ENCODE results near the gene CELSR2.

CELSR2 gene

DNA sequence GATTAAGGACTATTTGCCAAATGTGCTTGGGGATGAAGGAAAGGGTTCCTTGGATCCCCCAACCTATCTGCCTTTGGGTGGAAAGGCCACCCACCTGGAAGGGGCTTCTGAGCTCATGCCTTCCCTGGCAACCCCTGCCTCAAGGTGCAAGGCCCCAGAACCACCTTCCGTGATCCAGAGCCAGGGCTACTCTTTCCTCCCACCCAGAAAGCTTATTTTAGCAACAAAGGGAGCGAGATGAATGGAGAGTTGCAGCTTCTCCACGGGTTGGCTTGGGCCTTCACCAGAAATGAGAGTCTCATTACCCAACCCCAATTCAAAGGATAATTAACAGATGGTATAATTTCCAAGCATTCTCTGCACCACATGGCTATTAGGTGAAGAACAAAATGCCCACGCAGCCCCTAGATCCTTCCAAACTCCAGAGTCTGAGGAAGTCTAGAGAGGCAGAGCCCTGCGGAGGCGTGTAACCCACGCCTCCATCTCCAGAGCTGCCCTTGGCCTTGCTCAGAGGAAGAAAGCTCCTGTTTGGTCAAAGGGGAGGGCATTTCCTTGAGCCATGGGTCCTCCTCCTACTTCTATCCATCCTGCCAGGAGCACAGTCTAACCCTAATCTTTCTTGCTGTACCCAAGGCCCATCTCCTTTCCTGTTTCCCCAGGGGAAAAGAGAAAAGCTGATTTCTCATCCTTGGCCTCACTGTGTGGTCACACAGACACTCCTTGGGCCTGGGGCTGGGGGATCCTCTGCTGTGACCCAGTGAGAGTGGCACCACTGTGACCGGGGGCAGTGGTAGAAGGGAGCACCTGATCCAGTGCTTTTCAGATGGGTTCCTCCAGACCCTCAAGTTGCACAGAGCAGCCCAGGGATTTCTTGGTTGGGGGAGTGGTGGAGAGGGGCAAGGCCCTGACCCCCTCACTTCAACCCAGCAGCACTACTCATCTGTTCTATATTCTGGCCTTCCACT is 1.7 kb upstream of the CELSR2 start:
- H3K4me3 ChIP-seq (ENCODE audit: low read depth, low read length) = no peak overlapping the region
- TF ChIP-seq CTCF (IDR thresholded peaks at IDR 0.05; ENCODE audit: low read depth, low read length) = no peak

GRCh38 chr1:109248444-109248796 is 919 bp upstream of the CELSR2 start:
- no peak for TF ChIP-seq CTCF (IDR thresholded peaks at IDR 0.05; ENCODE audit: low read depth, low read length)
- no peak overlapping the region for H3K4me3 ChIP-seq (ENCODE audit: low read depth, low read length)

DNA sequence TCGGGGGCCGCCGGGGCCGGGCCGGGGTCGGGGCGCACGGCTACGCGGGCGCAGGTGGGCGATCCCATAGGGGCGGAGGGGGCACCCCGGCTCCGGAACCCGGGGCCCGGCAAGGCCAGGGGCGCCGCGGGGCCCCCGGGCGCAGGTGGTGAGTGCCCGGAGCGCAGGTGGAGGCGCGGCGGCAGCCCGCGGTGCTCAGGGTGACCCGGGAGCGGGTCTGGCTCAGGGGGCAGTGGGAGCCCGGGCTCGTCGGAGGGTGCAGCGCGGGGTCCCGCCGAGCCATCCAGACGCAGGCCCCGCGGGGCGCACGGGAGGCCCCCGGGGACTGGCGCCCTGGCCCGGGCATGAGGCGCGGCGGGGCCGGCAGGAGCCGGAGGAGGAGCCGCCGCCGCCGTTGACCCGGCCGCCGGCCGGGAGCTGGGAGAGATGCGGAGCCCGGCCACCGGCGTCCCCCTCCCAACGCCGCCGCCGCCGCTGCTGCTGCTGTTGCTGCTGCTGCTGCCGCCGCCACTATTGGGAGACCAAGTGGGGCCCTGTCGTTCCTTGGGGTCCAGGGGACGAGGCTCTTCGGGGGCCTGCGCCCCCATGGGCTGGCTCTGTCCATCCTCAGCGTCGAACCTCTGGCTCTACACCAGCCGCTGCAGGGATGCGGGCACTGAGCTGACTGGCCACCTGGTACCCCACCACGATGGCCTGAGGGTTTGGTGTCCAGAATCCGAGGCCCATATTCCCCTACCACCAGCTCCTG is 489 bp downstream of the CELSR2 start:
- H3K4me3 ChIP-seq (ENCODE audit: low read depth, low read length) = peak overlapping the region; percentile 47
- no peak for TF ChIP-seq CTCF (IDR thresholded peaks at IDR 0.05; ENCODE audit: low read depth, low read length)

DNA sequence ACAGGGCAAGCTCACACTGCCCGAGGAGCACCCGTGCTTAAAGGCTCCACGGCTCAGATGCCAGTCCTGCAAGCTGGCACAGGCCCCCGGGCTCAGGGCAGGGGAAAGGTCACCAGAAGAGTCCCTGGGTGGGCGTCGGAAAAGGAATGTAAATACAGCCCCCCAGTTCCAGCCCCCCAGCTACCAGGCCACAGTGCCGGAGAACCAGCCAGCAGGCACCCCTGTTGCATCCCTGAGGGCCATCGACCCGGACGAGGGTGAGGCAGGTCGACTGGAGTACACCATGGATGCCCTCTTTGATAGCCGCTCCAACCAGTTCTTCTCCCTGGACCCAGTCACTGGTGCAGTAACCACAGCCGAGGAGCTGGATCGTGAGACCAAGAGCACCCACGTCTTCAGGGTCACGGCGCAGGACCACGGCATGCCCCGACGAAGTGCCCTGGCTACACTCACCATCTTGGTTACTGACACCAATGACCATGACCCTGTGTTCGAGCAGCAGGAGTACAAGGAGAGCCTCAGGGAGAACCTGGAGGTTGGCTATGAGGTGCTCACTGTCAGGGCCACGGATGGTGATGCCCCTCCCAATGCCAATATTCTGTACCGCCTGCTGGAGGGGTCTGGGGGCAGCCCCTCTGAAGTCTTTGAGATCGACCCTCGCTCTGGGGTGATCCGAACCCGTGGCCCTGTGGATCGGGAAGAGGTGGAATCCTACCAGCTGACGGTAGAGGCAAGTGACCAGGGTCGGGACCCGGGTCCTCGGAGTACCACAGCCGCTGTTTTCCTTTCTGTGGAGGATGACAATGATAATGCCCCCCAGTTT is 1.3 kb downstream of the CELSR2 start:
- H3K4me3 ChIP-seq (ENCODE audit: low read depth, low read length) = no peak overlapping the region
- no peak for TF ChIP-seq CTCF (IDR thresholded peaks at IDR 0.05; ENCODE audit: low read depth, low read length)

DNA sequence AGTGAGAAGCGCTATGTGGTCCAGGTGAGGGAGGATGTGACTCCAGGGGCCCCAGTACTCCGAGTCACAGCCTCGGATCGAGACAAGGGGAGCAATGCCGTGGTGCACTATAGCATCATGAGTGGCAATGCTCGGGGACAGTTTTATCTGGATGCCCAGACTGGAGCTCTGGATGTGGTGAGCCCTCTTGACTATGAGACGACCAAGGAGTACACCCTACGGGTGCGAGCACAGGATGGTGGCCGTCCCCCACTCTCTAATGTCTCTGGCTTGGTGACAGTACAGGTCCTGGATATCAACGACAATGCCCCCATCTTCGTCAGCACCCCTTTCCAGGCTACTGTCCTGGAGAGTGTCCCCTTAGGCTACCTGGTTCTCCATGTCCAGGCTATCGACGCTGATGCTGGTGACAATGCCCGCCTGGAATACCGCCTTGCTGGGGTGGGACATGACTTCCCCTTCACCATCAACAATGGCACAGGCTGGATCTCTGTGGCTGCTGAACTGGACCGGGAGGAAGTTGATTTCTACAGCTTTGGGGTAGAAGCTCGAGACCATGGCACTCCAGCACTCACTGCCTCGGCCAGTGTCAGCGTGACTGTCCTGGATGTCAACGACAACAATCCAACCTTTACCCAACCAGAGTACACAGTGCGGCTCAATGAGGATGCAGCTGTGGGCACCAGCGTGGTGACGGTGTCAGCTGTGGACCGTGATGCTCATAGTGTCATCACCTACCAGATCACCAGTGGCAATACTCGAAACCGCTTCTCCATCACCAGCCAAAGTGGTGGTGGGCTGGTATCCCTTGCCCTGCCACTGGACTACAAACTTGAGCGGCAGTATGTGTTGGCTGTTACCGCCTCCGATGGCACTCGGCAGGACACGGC is 2.2 kb downstream of the CELSR2 start:
- H3K4me3 ChIP-seq (ENCODE audit: low read depth, low read length) = no peak overlapping the region
- TF ChIP-seq CTCF (IDR thresholded peaks at IDR 0.05; ENCODE audit: low read depth, low read length) = no peak

DNA sequence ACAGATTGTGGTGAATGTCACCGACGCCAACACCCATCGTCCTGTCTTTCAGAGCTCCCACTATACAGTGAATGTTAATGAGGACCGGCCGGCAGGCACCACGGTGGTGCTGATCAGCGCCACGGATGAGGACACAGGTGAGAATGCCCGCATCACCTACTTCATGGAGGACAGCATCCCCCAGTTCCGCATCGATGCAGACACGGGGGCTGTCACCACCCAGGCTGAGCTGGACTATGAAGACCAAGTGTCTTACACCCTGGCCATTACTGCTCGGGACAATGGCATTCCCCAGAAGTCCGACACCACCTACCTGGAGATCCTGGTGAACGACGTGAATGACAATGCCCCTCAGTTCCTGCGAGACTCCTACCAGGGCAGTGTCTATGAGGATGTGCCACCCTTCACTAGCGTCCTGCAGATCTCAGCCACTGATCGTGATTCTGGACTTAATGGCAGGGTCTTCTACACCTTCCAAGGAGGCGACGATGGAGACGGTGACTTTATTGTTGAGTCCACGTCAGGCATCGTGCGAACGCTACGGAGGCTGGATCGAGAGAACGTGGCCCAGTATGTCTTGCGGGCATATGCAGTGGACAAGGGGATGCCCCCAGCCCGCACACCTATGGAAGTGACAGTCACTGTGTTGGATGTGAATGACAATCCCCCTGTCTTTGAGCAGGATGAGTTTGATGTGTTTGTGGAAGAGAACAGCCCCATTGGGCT is 3.0 kb downstream of the CELSR2 start:
- no peak for TF ChIP-seq CTCF (IDR thresholded peaks at IDR 0.05; ENCODE audit: low read depth, low read length)
- H3K4me3 ChIP-seq (ENCODE audit: low read depth, low read length) = no peak overlapping the region
